H1 (cell line): ENCODE results near the gene ROR1. TPM values are rescaled to one million over a fixed set of nuclear protein-coding genes. Genes with fewer than 3 reads are reported as not detected.

Source experiments
- CTCF ChIA-PET: fragments of 300-600 bp; sonication (Branson Sonifier 250); formaldehyde crosslinking; loops from one replicate; lab custom pipeline; 2021; ENCODE audit not compliant: partially characterized antibody; lab: Charles Lee
- POLR2A ChIA-PET: fragments of 300-600 bp; sonication (Branson Sonifier 250); formaldehyde crosslinking; loops from one replicate; lab custom pipeline; 2021; ENCODE audit warnings: inconsistent platforms; ENCODE audit not compliant: partially characterized antibody; lab: Charles Lee
- DNase-seq, 2 experiments: peaks; one replicate each; pipeline versions ENCODE4 v3.0.0 to v3.0.0-alpha.2; 2010 to 2022; ENCODE audit warnings: low spot score in 2 of 2, low read depth in 1 of 2, mixed read lengths in 1 of 2
- FAIRE-seq: peaks from 2 replicates; lab custom pipeline; 2011; peaks lifted over from hg19 to GRCh38; lab: Jason Lieb, UNC
- H2AFZ ChIP-seq: 2 replicates; pipeline ENCODE4 v1.8.1; 2012; ENCODE audit warnings: low read length, inconsistent platforms
- H2AK5ac ChIP-seq: 2 replicates; pipeline ENCODE4 v1.6.1; 2013; ENCODE audit warnings: low read depth, low read length
- H2BK120ac ChIP-seq: replicated peaks from 2 replicates; pipeline ENCODE3; 2013; ENCODE audit warnings: low read depth, low read length, inconsistent platforms
- H2BK12ac ChIP-seq: 2 replicates; pipeline ENCODE4 v1.6.1; 2013; ENCODE audit warnings: low read depth, low read length
- H2BK15ac ChIP-seq: 2 replicates; pipeline ENCODE4 v1.6.1; 2013; ENCODE audit warnings: low read length
- H2BK20ac ChIP-seq: 2 replicates; pipeline ENCODE4 v1.6.1; 2013; ENCODE audit warnings: low read length
- H2BK5ac ChIP-seq: 2 replicates; pipeline ENCODE4 v1.6.1; 2013; ENCODE audit warnings: low read depth, low read length
- H3K14ac ChIP-seq: 2 replicates; pipeline ENCODE4 v1.6.1; 2013; ENCODE audit warnings: inconsistent platforms; ENCODE audit not compliant: insufficient read length
- H3K18ac ChIP-seq: 2 replicates; pipeline ENCODE4 v1.6.1; 2013; ENCODE audit warnings: low read length; ENCODE audit errors: extremely low read depth
- H3K23ac ChIP-seq: 2 replicates; pipeline ENCODE4 v1.6.1; 2013; ENCODE audit warnings: inconsistent platforms; ENCODE audit not compliant: insufficient read length
- H3K23me2 ChIP-seq: 2 replicates; pipeline ENCODE4 v1.6.1; 2013; ENCODE audit warnings: low read depth, low read length
- H3K27ac ChIP-seq: 2 replicates; pipeline ENCODE4 v1.6.1; 2011; ENCODE audit warnings: low read depth, low read length, inconsistent platforms
- H3K27me3 ChIP-seq, 4 experiments: replicated peaks in 1 of 4; 1 replicate in 1 of 4; 2 replicates in 3 of 4; pipeline versions ENCODE4 v1.6.1 to v1.8.1; 2011 to 2013; ENCODE audit warnings: low read length in 3 of 4, mild to moderate bottlenecking in 3 of 4, inconsistent platforms in 2 of 4, mixed read lengths in 2 of 4, moderate library complexity in 1 of 4; ENCODE audit not compliant: control insufficient read depth in 3 of 4, insufficient read depth in 3 of 4; ENCODE audit errors: extremely low read depth in 1 of 4
- H3K36me3 ChIP-seq, 4 experiments: 2 replicates each; pipeline versions ENCODE4 v1.6.1 to v1.8.1; 2011 to 2013; ENCODE audit warnings: mild to moderate bottlenecking in 4 of 4, low read length in 3 of 4, moderate library complexity in 2 of 4, control low read depth in 1 of 4, inconsistent platforms in 1 of 4; ENCODE audit not compliant: insufficient read depth in 4 of 4, control insufficient read depth in 2 of 4
- H3K4ac ChIP-seq: replicated peaks from 2 replicates; pipeline ENCODE3; 2013; ENCODE audit warnings: low read length, low read depth, mixed read lengths, inconsistent platforms; ENCODE audit not compliant: insufficient read length
- H3K4me1 ChIP-seq, 4 experiments: replicated peaks in 1 of 4; 1 replicate in 1 of 4; 2 replicates in 3 of 4; pipeline versions ENCODE4 v1.6.1 to v1.8.1; 2011 to 2013; ENCODE audit warnings: low read length in 3 of 4, inconsistent platforms in 2 of 4, mixed read lengths in 1 of 4; ENCODE audit not compliant: insufficient read depth in 4 of 4, control insufficient read depth in 3 of 4
- H3K4me2 ChIP-seq, 2 experiments: 2 replicates each; pipeline versions ENCODE4 v1.6.1 to v1.8.1; 2011 to 2013; ENCODE audit warnings: low read depth in 2 of 2, low read length in 2 of 2, control low read depth in 1 of 2, inconsistent platforms in 1 of 2, mild to moderate bottlenecking in 1 of 2; ENCODE audit not compliant: insufficient read depth in 1 of 2
- H3K4me3 ChIP-seq, 4 experiments: fragments of 200-600, 300-600 bp in 1 of 4; sonication (generic), shearing (Covaris generic), sonication (Bioruptor Twin) in 1 of 4; 2 replicates each; pipeline versions ENCODE4 v1.5.1 to v1.8.1; 2011 to 2016; ENCODE audit warnings: low read length in 4 of 4, low read depth in 3 of 4, control low read depth in 2 of 4, inconsistent platforms in 2 of 4, mild to moderate bottlenecking in 2 of 4, mixed read lengths in 1 of 4, moderate library complexity in 1 of 4; ENCODE audit not compliant: insufficient read depth in 2 of 4; ENCODE audit errors: extremely low read depth in 1 of 4
- H3K56ac ChIP-seq: replicated peaks from 2 replicates; pipeline ENCODE3; 2013; ENCODE audit warnings: low read depth, mild to moderate bottlenecking, mixed read lengths, low read length, inconsistent platforms; ENCODE audit not compliant: insufficient read length
- H3K79me1 ChIP-seq: 2 replicates; pipeline ENCODE4 v1.6.1; 2013; ENCODE audit warnings: low read depth, low read length, control low read depth
- H3K79me2 ChIP-seq, 2 experiments: 2 replicates each; pipeline versions ENCODE4 v1.6.1 to v1.8.1; 2012 to 2013; ENCODE audit warnings: low read length in 2 of 2, mild to moderate bottlenecking in 2 of 2, inconsistent platforms in 1 of 2; ENCODE audit not compliant: insufficient read depth in 2 of 2, control insufficient read depth in 1 of 2
- H3K9ac ChIP-seq, 4 experiments: replicated peaks in 1 of 4; 1 replicate in 1 of 4; 2 replicates in 3 of 4; pipeline versions ENCODE4 v1.6.1 to v1.8.1; 2011 to 2013; ENCODE audit warnings: low read depth in 3 of 4, low read length in 3 of 4, control low read depth in 2 of 4, mild to moderate bottlenecking in 2 of 4, moderate library complexity in 2 of 4, inconsistent platforms in 1 of 4; ENCODE audit errors: extremely low read depth in 1 of 4
- H3K9me3 ChIP-seq, 2 experiments: 2 replicates each; pipeline versions ENCODE4 v1.6.1 to v1.8.1; 2012 to 2013; ENCODE audit warnings: mild to moderate bottlenecking in 2 of 2, moderate library complexity in 2 of 2, control low read depth in 1 of 2, inconsistent platforms in 1 of 2, low read depth in 1 of 2, low read length in 1 of 2, mixed read lengths in 1 of 2; ENCODE audit not compliant: insufficient read depth in 2 of 2
- H4K20me1 ChIP-seq, 2 experiments: replicated peaks in 1 of 2; 2 replicates each; pipeline versions ENCODE3 to v1.8.1; 2011 to 2013; ENCODE audit warnings: inconsistent platforms in 2 of 2, low read length in 2 of 2, mild to moderate bottlenecking in 1 of 2; ENCODE audit not compliant: insufficient read depth in 2 of 2, control insufficient read depth in 1 of 2
- H4K5ac ChIP-seq: 2 replicates; pipeline ENCODE4 v1.6.1; 2013; ENCODE audit warnings: low read length, low read depth, mixed read lengths, inconsistent platforms; ENCODE audit not compliant: insufficient read length
- H4K8ac ChIP-seq: 2 replicates; pipeline ENCODE4 v1.8.0; 2013; ENCODE audit warnings: mild to moderate bottlenecking, moderate library complexity, low read length, inconsistent platforms; ENCODE audit not compliant: insufficient read depth; ENCODE audit errors: extremely low read depth
- H4K91ac ChIP-seq: replicated peaks from 2 replicates; pipeline ENCODE3; 2013; ENCODE audit warnings: low read length, mixed read lengths, inconsistent platforms; ENCODE audit not compliant: insufficient read length
- KDM1A ChIP-seq: fragments of 200-600, 300-600 bp; sonication (generic); IDR thresholded peaks from 2 replicates; pipeline ENCODE4 v1.7.1; 2016; ENCODE audit warnings: mild to moderate bottlenecking, low read length, borderline replicate concordance
- TCF12 ChIP-seq: IDR thresholded peaks from 2 replicates; pipeline ENCODE4 v1.6.1; 2011; ENCODE audit warnings: low read depth, mild to moderate bottlenecking, low read length
- WGBS, 2 experiments: shearing (Covaris generic) in 1 of 2; methylation state at CpG; one replicate each; pipeline versions ENCODE4 v1.1.6 to v1.1.7; 2013 to 2015; ENCODE audit warnings: low lambda C conversion rate in 2 of 2, mixed read lengths in 2 of 2, inconsistent platforms in 1 of 2, low coverage in 1 of 2, missing lambda C conversion rate in 1 of 2; ENCODE audit not compliant: insufficient replicate concordance in 2 of 2, insufficient coverage in 1 of 2, insufficient read length in 1 of 2; ENCODE audit errors: extremely low coverage in 1 of 2, missing lambda C conversion rate in 1 of 2; 5-methylcytosine and 5-hydroxymethylcytosine counted together
- polyA plus RNA-seq, 7 experiments: library from polyadenylated mRNA; depleted of rRNA in 3 of 7; stranded (reverse) in 5 of 7; unstranded in 2 of 7; fragments of >200 nt in 5 of 7; fragments of 200-250 nt in 2 of 7; gene quantifications; 1 replicate in 5 of 7; 2 replicates in 1 of 7; 4 replicates in 1 of 7; pipeline versions ENCODE4 v1.2.1 to v1.2.3, GENCODE V29; 2011 to 2013; ENCODE audit warnings: missing spikeins in 2 of 7, mixed read lengths in 2 of 7
- total RNA-seq: library from RNA; stranded (reverse); fragmentation: NEBNext Ultra II Directional; extraction: Animal tissue kit (Norgen Biotek cat#: 25700); gene quantifications from 2 replicates; pipeline ENCODE4 v1.2.1, GENCODE V29; 2021

Gene ROR1
- total and polyA plus RNA-seq, 2 of the 8 experiments (the other 6 are each of a cell fraction or from before 2014, with no cell fraction given), result 33.6 to 73.6 TPM

DNA sequence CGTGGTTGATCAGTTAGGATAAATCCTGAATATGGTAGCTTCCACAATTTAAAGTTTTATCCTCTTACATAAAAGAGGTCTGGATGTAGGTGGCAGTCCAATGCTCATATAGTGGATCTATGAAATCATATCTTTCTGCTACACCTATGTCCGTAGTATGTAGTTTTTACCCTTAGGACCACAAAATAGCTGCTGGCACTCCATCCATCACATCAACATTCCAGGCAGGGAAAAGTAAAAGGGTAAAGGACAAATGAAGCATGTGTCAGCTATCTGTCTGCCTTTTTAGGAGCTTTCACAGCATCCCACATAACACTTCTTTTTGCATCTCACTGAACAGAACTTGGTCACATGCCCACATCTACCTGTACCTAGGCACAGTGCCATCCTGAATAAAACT lies 184.7 kb downstream of the ROR1 start:
- ChIA-PET CTCF (interaction anchor here (0.7 kb wide), 1 partner anchor 108 kb away, joined by 3 read pairs; no protein-coding TSS in a partner anchor), POLR2A (no interaction called here)
- H3K79me2 ChIP-seq, result peaks cover 5 to 81% of the 10 kb centered on the region in 2 experiments

More for the DNA sequence above, 184.7 kb downstream of the ROR1 start:
- no peak overlapping the region for H3K14ac ChIP-seq
- H2AFZ ChIP-seq, result no peak overlapping the region
- H2AK5ac ChIP-seq, result no peak overlapping the region
- H3K27me3 ChIP-seq, result no peaks in the 10 kb centered on the region
- no peak overlapping the region for H2BK5ac ChIP-seq
- peaks cover 0 to 3% (median 1%) of the 10 kb centered on the region in 4 experiments; a peak in 3 of 7 replicates for H3K4me1 ChIP-seq
- 84% methylated on average over 2 of the region's 2 CpGs; no CpG with 5 or more reads in 1 of the 2 experiments for WGBS, 2 experiments
- no peak overlapping the region for H4K91ac ChIP-seq
- no peak overlapping the region for H3K56ac ChIP-seq
- H3K4ac ChIP-seq, result no peak overlapping the region
- H3K79me1 ChIP-seq, result peaks cover 9% of the 10 kb centered on the region; the same call in 1 of the 2 replicates
- TF ChIP-seq KDM1A (0 out of 2 replicates have a peak, but pooled peaks have one; percentile 51), TCF12 (no peak)
- H3K23ac ChIP-seq, result no peak overlapping the region
- H4K5ac ChIP-seq, result no peak overlapping the region
- DNase-seq, result no peak
- no peak overlapping the region for H3K18ac ChIP-seq
- H3K23me2 ChIP-seq, result no peaks in the 10 kb centered on the region; the same call in 1 of the 2 replicates
- no peak for FAIRE-seq
- peaks cover 0 to 2% (median 1%) of the 10 kb centered on the region in 4 experiments; a peak in 1 of 8 replicates for H3K36me3 ChIP-seq
- H3K9me3 ChIP-seq, result peaks cover 5 to 8% of the 10 kb centered on the region in 2 experiments; a peak in 3 of 4 replicates
- no peak overlapping the region for H3K4me2 ChIP-seq
- no peak overlapping the region for H2BK15ac ChIP-seq
- H3K9ac ChIP-seq, result no peak overlapping the region
- H2BK20ac ChIP-seq, result no peak overlapping the region
- H4K8ac ChIP-seq, result no peak overlapping the region
- H2BK12ac ChIP-seq, result no peak overlapping the region
- no peak overlapping the region for H2BK120ac ChIP-seq
- peaks cover 2 to 16% of the 10 kb centered on the region in 2 experiments for H4K20me1 ChIP-seq
- H3K4me3 ChIP-seq, result no peak overlapping the region
- H3K27ac ChIP-seq, result no peak overlapping the region
